Measurements from ENCODE around the gene SUSD1. TPM values are rescaled to one million over a fixed set of nuclear protein-coding genes. Genes with fewer than 3 reads are reported as not detected.

Gene SUSD1
- total and polyA plus RNA-seq, 2 donors (not counting 1 experiment from before 2014, with no cell fraction given): 5.7 to 7.5 TPM

DNA sequence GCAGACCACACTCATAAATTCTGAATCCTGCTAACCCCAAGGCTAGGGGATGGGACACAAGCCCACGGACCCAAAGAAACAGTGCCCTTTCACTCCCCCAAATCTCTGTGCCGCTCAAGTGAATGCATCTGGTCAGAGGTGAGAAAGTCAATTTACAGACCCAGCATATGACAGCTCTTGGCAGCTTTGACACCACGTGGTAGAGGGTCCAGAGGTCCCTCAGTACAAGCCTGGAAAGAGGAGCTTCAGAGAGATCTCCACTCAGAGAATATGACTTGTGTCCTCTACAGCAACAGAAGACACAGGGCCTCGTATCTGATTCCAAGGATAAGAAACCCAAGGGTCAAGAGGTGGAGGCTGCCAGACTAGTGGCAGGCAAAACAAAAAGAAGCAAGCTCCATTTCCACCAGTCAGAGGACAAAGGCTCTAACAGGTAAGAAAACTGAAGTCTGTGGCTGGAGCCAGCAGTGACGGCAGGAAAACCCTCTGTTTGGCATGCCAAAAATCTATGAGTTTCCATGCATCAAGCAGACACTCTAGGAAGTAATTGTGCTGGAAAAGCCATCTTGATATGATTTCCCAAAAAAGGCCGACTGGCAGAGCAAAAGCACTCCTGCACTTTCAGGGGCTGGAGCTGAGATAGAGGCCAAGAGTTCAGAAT lies 139.8 kb downstream of the SUSD1 start:
- Histone ChIP-seq H3K27me3 (replicated peaks in 1 of 4; ENCODE audit: control extremely low read depth in 1 of 4, control insufficient read depth in 3 of 4, insufficient read depth in 4 of 4, low read length in 3 of 4) (no peaks in the 10 kb centered on the region), H3K4me3 (ENCODE audit: control extremely low read depth in 1 of 5, extremely low read depth in 1 of 5, insufficient read depth in 1 of 5, low read depth in 2 of 5, low read length in 4 of 5) (no peak overlapping the region), H3K4me2 (replicated peaks; ENCODE audit: low read depth, low read length, poor library complexity, severe bottlenecking) (peak overlapping the region; percentile 59), H3K79me2 (ENCODE audit: control insufficient read depth, insufficient read depth, low read length) (no peaks in the 10 kb centered on the region), H3K36me3 (replicated peaks in 1 of 2; ENCODE audit: control extremely low read depth in 1 of 2, control insufficient read depth in 1 of 2, extremely low read depth in 1 of 2, insufficient read depth in 2 of 2, low read length in 1 of 2) (no peaks in the 10 kb centered on the region), H3K9ac (ENCODE audit: low read length) (no peak overlapping the region), H2AFZ (ENCODE audit: insufficient read depth, low read depth, low read length, poor library complexity, severe bottlenecking) (no peak overlapping the region), H3K9me3 (ENCODE audit: control extremely low read depth in 1 of 3, control insufficient read depth in 2 of 3, insufficient read depth in 1 of 3, low read length in 2 of 3) (peaks cover 0 to 5% (median 0%) of the 10 kb centered on the region in 3 donors), H4K20me1 (ENCODE audit: control insufficient read depth, insufficient read depth, low read length, poor library complexity, severe bottlenecking) (no peaks in the 10 kb centered on the region), H3K4me1 (ENCODE audit: control insufficient read depth in 2 of 2, insufficient read depth in 2 of 2, low read length in 2 of 2) (peaks cover 95% of the 10 kb centered on the region in 2 donors), H3K27ac (ENCODE audit: low read length in 2 of 2) (peak overlapping the region; percentile 67 to 83)
- peak; percentile 10 for DNase-seq
- H3K27ac Mint-ChIP-seq: peak overlapping the region; percentile 94
- WGBS (ENCODE audit: insufficient coverage): 82% methylated on average over 3 of the region's 6 CpGs
- ATAC-seq (ENCODE audit: low read depth): no peak
- peaks cover 84% of the 10 kb centered on the region for H3K4me1 Mint-ChIP-seq
- H3K27me3 Mint-ChIP-seq: no peaks in the 10 kb centered on the region
- POLR2A ChIA-PET: interaction anchor here (1.1 to 1.3 kb wide), 2 partner anchors 109 to 139 kb away, joined by 4 read pairs; partner anchors contain the start of gene UGCG
- intact Hi-C loops (cut with micrococcal nuclease): no loop called here
- H3K9me3 Mint-ChIP-seq (ENCODE audit: insufficient read depth): no peaks in the 10 kb centered on the region
- TF ChIP-seq EZH2 (IDR thresholded peaks at IDR 0.05; ENCODE audit: borderline replicate concordance, insufficient read depth, low read depth, low read length, poor library complexity, severe bottlenecking): no peak
- TF ChIP-seq, protein P1, sequence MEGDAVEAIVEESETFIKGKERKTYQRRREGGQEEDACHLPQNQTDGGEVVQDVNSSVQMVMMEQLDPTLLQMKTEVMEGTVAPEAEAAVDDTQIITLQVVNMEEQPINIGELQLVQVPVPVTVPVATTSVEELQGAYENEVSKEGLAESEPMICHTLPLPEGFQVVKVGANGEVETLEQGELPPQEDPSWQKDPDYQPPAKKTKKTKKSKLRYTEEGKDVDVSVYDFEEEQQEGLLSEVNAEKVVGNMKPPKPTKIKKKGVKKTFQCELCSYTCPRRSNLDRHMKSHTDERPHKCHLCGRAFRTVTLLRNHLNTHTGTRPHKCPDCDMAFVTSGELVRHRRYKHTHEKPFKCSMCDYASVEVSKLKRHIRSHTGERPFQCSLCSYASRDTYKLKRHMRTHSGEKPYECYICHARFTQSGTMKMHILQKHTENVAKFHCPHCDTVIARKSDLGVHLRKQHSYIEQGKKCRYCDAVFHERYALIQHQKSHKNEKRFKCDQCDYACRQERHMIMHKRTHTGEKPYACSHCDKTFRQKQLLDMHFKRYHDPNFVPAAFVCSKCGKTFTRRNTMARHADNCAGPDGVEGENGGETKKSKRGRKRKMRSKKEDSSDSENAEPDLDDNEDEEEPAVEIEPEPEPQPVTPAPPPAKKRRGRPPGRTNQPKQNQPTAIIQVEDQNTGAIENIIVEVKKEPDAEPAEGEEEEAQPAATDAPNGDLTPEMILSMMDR (IDR thresholded peaks at IDR 0.05): no peak
- peak overlapping the region; percentile 62 for H3K4me3 Mint-ChIP-seq
- CTCF ChIA-PET: interaction anchor here (0.6 to 2.9 kb wide), 6 partner anchors 22 to 294 kb away, joined by 3 to 21 read pairs (median 6); no protein-coding TSS in a partner anchor

DNA sequence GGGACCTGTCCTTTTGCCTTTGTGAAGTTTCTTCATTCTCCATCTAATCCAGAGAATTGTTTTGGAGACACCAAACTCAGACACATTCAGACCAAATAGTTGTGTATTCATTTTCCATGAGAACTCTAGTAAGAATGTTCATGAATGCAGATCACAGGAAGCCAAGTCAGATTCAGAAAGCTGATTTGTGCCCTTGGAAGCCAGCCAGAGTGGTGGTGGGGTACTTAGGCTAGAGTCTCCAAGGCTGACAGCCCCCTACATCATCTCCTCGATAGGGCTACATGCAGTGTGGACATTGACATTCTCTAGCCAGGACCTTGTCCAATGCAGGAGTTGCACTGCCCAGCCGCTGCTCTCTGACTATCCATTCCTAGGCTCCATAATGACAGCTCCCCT lies 140.9 kb downstream of the SUSD1 start:
- Mint-ChIP-seq H3K27ac (peak overlapping the region; percentile 94), H3K4me1 (peaks cover 84% of the 10 kb centered on the region), H3K9me3 (ENCODE audit: insufficient read depth) (no peaks in the 10 kb centered on the region), H3K4me3 (peak overlapping the region; percentile 81), H3K27me3 (no peaks in the 10 kb centered on the region)
- CTCF ChIA-PET: interaction anchor here (0.9 to 2.9 kb wide), 7 partner anchors 21 to 206 kb away, joined by 3 to 21 read pairs (median 5); no protein-coding TSS in a partner anchor
- no peak overlapping the region for H3K9ac ChIP-seq (ENCODE audit: low read length)
- peaks cover 0 to 5% (median 0%) of the 10 kb centered on the region in 3 donors for H3K9me3 ChIP-seq (ENCODE audit: control extremely low read depth in 1 of 3, control insufficient read depth in 2 of 3, insufficient read depth in 1 of 3, low read length in 2 of 3)
- H4K20me1 ChIP-seq (ENCODE audit: control insufficient read depth, insufficient read depth, low read length, poor library complexity, severe bottlenecking): no peaks in the 10 kb centered on the region
- TF ChIP-seq, protein P1 (IDR thresholded peaks at IDR 0.05): no peak
- TF ChIP-seq EZH2 (IDR thresholded peaks at IDR 0.05; ENCODE audit: borderline replicate concordance, insufficient read depth, low read depth, low read length, poor library complexity, severe bottlenecking): no peak
- no peaks in the 10 kb centered on the region for H3K27me3 ChIP-seq (replicated peaks in 1 of 4; ENCODE audit: control extremely low read depth in 1 of 4, control insufficient read depth in 3 of 4, insufficient read depth in 4 of 4, low read length in 3 of 4)
- intact Hi-C loops (cut with micrococcal nuclease): loop anchor here (5.0 kb wide), 2 partner anchors 38 to 348 kb away; partner anchors contain the start of gene HSDL2
- H3K36me3 ChIP-seq (replicated peaks in 1 of 2; ENCODE audit: control extremely low read depth in 1 of 2, control insufficient read depth in 1 of 2, extremely low read depth in 1 of 2, insufficient read depth in 2 of 2, low read length in 1 of 2): no peaks in the 10 kb centered on the region
- POLR2A ChIA-PET: interaction anchor here (0.6 to 1.5 kb wide), 4 partner anchors 29 to 108 kb away, joined by 3 to 4 read pairs (median 3); no protein-coding TSS in a partner anchor
- peak overlapping the region; percentile 64 to 87 for H3K27ac ChIP-seq (ENCODE audit: low read length in 2 of 2)
- peaks cover 97 to 98% of the 10 kb centered on the region in 2 donors for H3K4me1 ChIP-seq (ENCODE audit: control insufficient read depth in 2 of 2, insufficient read depth in 2 of 2, low read length in 2 of 2)
- no peak for ATAC-seq (ENCODE audit: low read depth)
- peak overlapping the region; percentile 59 for H3K4me2 ChIP-seq (replicated peaks; ENCODE audit: low read depth, low read length, poor library complexity, severe bottlenecking)
- DNase-seq: no peak
- H2AFZ ChIP-seq (ENCODE audit: insufficient read depth, low read depth, low read length, poor library complexity, severe bottlenecking): no peak overlapping the region
- WGBS (ENCODE audit: insufficient coverage): 83% methylated on average over 2 of the region's 2 CpGs
- H3K79me2 ChIP-seq (ENCODE audit: control insufficient read depth, insufficient read depth, low read length): no peaks in the 10 kb centered on the region
- H3K4me3 ChIP-seq (ENCODE audit: control extremely low read depth in 1 of 5, extremely low read depth in 1 of 5, insufficient read depth in 1 of 5, low read depth in 2 of 5, low read length in 4 of 5): no peak overlapping the region

All from B cell (primary cell).